Measurements from ENCODE around the gene HTR3C.
"Not testable (repeated sequence)": the region's sequence is repeated elsewhere in the genome, so short reads cannot be mapped to it uniquely, and the experiment has no call there.

DNA sequence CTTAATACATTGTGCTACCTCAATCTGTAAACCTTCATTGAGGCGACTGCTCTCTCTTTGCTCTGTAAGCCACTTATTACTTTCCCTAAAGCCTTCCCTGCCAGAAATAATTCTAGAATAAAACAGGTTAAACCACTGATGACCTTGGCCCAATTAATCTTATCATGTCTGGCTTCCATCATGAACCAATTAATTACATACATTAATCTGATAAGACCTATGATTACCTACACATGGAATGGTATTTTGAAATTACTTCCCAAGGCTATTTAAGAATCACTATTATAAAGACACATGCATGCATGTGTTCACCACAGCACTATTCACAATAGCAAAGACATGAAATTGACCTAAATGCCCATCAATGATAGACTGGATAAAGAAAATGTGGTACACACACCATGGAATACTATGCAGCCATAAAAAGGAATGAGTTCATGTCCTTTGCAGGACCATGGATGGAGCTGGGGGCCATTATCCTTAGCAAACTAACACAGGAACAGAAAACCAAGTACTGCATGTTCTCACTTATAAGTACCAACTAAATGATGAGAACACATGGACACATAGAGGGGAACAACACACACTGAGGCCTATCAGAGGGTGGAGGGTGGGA lies 24.5 kb upstream of the HTR3C start:
- TF ChIP-seq, protein P1, sequence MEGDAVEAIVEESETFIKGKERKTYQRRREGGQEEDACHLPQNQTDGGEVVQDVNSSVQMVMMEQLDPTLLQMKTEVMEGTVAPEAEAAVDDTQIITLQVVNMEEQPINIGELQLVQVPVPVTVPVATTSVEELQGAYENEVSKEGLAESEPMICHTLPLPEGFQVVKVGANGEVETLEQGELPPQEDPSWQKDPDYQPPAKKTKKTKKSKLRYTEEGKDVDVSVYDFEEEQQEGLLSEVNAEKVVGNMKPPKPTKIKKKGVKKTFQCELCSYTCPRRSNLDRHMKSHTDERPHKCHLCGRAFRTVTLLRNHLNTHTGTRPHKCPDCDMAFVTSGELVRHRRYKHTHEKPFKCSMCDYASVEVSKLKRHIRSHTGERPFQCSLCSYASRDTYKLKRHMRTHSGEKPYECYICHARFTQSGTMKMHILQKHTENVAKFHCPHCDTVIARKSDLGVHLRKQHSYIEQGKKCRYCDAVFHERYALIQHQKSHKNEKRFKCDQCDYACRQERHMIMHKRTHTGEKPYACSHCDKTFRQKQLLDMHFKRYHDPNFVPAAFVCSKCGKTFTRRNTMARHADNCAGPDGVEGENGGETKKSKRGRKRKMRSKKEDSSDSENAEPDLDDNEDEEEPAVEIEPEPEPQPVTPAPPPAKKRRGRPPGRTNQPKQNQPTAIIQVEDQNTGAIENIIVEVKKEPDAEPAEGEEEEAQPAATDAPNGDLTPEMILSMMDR (IDR thresholded peaks at IDR 0.05) = not testable (repeated sequence)
- not testable (repeated sequence) for TF ChIP-seq POLR2A (IDR thresholded peaks at IDR 0.05)

Measured in right lobe of liver (tissue), 4 donors.